HG03521 (cell line): ENCODE results near the gene HOXD4.
A peak's percentile ranks its signal among the peaks of the same experiment; 100 is the strongest.

Source experiments
- ATAC-seq: cut with Tn5 transposase; IDR thresholded peaks from one replicate; pipeline ENCODE4 v1.9.1; 2021; ENCODE audit warnings: mild to moderate bottlenecking, moderate library complexity; ENCODE audit not compliant: unreplicated experiment

HOXD4 gene

DNA sequence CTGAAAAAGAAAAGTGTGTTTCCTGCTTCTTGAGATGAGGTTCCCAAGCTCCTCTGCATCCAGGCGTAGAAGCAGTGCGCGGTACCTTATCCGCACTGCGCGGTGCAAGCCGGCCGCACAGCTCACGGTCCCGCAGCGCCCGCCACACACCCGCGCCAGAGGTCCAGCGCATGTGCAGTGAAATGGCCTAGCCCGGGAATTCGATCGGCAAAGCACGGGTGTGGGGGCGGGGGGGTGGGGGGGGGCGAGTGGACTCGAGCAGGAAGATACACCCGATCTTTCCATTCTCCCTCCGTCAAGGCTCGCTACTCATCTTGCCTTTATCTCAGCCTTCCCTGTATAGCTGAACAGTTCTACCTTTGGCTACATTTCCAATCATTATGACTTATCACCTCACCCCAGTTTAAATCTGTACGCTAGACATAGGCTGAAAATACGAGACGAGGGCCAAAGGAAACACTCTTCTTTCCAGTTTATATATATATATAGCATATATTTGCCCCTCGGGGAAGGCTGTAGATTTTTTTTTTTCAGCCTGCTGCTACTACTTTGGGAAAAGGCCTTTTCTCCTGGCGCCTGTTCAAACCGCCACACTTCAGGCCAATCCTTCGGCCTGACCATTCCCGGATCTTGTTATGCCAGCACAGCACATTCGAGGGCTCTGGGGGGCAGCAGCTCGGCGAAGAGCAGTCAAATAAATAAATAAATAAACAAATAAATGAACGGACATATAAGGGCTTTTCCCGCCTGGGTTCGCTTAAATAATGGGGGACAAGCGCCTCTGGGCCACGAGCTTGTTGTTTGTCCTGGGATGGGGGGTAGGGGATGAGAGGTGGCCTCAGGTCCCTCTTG, 11.5 kb upstream of the HOXD4 start:
- ATAC-seq = no peak

DNA sequence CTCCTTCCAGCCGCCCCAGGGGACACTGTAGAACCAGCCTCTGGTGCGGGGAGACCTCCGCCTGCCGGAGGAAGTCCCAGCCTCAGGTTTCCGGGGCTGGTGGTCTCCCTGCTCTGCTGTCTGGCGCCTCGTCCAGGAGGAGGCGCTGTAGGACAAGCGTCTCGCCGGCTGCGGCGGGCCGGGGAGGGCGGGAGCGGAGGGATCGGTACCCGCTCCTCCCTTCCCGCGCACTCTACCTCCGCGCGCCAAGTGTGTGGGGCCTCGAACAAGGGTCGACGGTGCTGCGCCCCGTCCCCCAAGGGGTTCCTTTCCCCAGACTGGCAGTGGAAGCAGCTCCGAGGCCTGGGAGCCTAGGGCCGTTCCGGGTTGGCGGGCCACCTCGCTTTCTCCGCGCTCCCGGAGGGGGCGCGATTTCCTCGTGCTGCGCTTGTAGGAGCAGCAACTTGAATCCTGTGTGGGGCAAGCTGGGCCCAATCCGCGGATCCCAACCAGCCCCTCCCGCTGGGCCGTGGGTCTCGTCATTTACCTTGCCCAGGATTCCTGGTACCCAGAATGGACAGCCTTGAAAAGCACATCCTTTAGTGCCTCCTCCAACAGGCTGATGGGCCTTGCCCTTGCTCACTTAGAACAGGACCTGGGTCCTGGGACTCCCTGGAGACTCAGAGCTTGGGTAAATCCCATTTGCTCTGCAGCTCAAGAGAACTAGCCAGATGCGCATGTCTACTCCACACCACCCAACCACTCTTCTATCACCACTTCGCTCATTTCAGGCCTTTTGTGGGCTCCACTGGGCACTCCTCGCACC, 10.6 kb upstream of the HOXD4 start:
- peak; percentile 92 for ATAC-seq

- ATAC-seq = no peak
Measured at GRCh38 chr2:176142281-176142680, 9.1 kb upstream of the HOXD4 start.

GRCh38 chr2:176145085-176145969, 6.0 kb upstream of the HOXD4 start:
- no peak for ATAC-seq

GRCh38 chr2:176146101-176146500, 5.2 kb upstream of the HOXD4 start:
- no peak for ATAC-seq

GRCh38 chr2:176146645-176147044, 4.7 kb upstream of the HOXD4 start:
- no peak for ATAC-seq

- ATAC-seq = no peak
Measured at GRCh38 chr2:176147210-176147799, 4.0 kb upstream of the HOXD4 start.

DNA sequence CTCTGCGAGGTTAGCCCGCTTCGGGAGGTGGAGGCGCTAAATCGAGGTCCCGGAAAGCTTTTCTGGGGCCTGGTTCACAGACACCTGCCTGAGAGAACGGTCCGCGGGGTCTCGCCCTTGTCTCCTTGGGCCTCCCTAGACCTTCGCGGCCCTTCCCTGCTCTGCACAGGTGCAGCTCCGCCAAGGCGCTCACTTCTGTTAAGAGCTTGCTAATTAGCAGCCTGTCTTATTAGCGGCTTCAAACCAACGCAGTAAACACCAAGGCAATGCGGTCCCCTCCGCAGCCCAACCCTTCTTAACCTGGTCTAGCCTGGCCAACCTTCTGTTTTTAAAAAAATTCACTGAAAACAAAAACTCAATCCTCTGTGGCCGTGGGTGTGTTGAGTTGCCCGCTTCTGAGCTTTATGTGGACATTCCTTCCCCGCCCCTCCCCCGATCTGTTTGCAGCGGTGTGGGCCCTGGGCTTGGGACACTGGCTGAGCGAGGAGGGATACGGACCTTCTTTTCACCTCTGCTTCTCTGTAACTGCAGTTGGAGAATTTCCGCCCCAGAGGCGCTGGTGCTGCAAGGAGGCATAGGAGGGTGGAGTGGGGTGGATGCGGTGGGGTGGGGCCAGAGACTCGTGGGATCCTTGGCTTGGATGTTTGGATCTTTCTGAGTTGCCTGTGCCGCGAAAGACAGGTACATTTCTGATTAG, 3.4 kb upstream of the HOXD4 start:
- no peak for ATAC-seq

DNA sequence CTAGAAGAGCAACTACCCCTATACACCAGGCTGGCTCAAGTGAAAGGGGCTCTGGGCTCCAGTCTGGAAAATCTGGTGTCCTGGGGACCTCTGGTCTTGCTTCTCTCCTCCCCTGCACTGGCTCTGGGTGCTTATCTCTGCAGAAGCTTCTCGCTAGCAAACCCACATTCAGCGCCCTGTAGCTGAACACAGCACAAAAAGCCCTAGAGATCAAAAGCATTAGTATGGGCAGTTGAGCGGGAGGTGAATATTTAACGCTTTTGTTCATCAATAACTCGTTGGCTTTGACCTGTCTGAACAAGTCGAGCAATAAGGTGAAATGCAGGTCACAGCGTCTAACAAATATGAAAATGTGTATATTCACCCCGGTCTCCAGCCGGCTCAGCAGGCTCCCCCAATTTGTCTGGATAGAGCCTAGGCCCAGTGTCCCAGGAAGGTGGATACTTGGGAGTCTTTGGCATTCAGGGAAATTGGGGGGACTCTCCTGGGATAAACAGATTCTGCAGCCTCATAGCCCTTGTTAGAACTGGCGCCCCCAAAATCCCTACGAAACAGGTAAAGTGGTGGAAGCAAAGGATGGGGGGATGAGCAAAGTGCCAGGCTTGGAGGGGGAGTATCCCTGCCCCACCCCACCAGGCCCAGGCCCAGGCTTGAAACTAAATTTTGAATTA, 2.5 kb upstream of the HOXD4 start:
- ATAC-seq = no peak

DNA sequence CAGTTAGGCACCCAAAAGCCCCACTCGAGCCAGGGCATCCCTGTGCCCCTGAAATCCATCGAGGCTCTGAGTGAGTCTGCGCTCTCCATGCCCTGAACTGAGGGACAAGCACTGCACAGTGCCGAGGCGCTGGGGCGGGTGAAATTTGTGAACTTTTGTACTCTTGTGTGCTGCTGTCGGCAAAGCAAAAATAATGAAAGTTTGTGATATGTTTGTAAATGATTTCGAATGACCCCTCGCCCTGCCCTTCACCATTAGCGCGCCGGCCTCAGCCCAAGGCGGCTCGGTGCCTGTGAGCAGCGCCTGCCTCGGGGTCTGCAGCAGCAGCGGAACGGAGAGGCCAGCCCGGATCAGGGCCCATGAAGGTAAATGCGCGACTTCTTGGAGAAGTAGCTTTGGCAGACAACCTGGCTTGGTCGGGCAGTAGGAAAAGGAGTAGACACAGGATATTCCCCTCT, 1.8 kb upstream of the HOXD4 start:
- ATAC-seq = no peak

DNA sequence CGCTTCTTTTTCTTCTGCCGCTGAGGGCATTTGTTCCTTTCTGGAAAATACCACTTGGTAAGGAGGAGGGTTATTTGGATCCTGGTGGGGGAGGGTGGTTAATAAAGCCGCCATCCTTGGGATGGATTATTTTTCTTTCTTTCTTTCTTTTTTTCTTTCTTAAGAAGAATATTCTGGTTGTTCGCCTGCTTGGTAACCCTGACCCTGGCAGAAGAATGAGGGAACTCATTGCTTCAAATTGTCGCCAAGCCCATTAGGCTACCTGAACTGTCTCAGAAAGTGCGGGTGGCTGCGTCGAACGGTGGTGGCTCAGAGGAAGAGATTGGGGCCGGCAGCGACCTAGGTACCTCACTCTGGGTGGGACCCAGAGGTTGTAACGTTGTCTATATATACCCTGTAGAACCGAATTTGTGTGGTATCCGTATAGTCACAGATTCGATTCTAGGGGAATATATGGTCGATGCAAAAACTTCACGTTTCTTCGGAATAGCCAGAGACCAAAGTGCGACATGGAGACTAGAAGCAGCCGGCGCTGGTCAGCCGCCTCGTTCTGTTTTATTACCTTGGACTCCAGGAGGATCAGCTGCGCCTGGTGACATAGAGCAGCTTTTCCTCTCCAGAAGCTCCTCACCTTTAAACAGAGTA, 1.3 kb upstream of the HOXD4 start:
- ATAC-seq = no peak

DNA sequence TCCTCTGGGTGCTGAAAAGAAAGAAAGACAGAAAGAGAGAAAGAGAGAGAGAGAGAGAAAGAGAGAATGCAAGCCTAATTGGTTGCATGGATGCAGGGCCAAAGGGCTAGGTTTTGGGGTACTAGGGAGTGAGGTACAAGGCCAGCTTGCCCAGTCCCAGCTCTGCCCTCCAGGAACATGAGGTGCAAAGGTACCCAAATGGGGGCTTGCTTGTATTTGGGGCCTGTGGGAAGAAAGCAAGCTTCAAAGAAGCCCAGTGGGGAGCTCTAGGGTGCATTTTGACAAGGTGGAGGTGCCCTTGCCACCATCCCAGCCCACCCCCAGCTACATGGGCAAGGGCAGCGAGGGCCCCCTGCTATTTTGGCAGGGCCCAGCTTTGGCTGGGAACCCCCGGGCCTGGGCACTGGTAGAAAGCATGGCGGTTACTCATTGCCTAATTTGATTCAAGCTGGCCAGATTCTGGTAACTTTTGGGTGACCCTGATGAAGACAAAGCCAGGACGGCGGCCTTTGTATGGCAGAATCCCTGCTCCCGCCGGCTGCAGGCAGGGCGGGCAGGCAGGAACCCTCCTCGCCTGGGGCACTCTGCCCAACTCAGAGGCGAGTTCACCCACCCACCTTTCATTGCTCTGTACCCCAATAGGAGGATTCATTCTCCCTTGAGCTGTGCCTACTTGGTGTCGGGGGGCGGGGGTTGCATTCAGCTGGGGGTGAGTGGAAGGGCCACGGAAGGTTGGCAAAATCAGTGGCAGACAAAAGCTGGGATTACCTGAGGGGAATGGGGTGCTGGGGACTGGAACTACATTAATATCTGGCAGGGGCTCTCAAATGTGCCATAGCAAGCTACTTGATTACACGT, 537 bp upstream of the HOXD4 start:
- ATAC-seq = no peak

- no peak for ATAC-seq
Measured at GRCh38 chr2:176152350-176153181, 1.2 kb downstream of the HOXD4 start.

GRCh38 chr2:176154576-176155252, 3.4 kb downstream of the HOXD4 start:
- no peak for ATAC-seq

DNA sequence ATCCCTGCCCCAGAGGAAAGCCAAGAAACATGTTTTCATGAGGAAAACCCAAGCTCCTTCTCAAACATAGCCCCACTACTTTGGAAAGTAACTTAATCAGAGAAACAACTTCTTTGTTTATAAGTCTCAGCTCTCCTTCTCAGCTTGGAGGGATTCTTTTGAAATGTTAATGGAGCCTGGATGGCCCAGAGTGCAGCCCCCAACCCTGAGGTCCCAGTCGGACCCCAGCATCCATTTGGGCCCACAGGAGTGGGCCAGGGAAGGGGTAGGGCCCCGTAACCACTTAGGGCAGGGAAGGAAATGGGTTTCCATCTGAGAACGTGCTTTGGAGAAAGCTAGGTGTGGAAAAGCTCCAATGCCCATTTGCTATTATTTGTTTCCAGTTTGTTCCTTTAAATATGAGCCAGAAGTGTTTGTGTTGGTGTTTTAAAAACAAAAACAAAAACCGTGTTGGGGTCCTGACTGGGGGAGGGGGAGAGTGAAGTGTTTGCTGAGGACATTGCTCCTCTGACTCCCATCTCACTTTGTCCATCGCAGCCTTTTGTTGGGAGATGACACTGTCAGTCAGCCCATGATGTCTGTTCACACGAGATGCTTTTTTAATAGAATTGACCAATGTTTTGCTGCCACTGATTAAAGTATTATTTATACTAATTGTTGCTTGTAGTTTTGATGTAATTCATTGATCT, 4.2 kb downstream of the HOXD4 start:
- ATAC-seq = no peak

- no peak for ATAC-seq
Measured at GRCh38 chr2:176156301-176156806, 5.0 kb downstream of the HOXD4 start.
